VCaP (cell line): Measurements from ENCODE around the gene TMEM87A.

Experiments used
- H3K27ac ChIP-seq: fragments of 450-650 bp; 2 replicates; pipeline ENCODE4 v1.5.1; 2017
- TF ChIP-seq, protein P1 (sequence below): fragments of 450-650 bp; conservative IDR thresholded peaks from 2 replicates; pipeline ENCODE4 v1.5.1; 2017; ENCODE audit warnings: mild to moderate bottlenecking, moderate library complexity

Gene TMEM87A

DNA sequence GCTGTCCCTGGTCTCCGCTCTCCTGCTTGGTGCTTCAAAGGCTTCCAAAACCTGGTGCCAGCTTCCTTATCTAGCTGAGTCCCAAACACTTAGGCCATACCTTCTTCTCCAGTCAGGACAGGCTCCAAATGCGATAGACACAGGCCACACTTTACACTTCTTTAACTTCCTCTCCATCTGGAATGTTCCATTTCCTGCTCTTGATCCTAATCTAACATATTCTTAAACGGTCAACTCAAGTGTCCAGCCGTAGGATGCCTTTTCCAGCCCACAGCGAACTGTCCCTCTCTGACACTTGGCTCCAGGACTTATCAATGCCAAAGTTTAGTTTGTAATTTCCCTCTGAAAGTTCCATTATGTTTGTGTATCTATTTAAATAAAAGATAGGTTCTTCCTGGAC is 97.6 kb downstream of the TMEM87A start:
- H3K27ac ChIP-seq, result peak overlapping the region; percentile 23; the same call in 1 of the 2 replicates

DNA sequence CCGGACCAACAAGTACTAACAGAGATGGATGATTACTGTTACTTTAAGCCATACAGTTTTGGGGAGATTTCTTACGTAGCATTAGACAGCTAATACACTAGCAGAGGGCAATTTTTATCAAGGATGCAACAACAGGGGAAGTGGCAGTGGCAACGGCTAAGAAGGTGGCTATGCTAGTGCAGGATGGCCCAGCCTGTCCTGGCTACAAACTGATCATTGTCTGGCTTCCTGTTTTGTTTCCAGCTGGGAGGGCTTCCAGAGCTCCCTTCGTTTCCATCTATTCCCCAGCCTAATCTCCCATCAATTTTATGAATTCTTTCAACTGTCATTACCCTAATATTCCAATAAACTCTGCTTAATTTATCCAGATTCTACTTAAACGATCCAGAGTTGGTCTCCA is 100.8 kb downstream of the TMEM87A start:
- no peak overlapping the region for H3K27ac ChIP-seq
- TF ChIP-seq, protein P1, sequence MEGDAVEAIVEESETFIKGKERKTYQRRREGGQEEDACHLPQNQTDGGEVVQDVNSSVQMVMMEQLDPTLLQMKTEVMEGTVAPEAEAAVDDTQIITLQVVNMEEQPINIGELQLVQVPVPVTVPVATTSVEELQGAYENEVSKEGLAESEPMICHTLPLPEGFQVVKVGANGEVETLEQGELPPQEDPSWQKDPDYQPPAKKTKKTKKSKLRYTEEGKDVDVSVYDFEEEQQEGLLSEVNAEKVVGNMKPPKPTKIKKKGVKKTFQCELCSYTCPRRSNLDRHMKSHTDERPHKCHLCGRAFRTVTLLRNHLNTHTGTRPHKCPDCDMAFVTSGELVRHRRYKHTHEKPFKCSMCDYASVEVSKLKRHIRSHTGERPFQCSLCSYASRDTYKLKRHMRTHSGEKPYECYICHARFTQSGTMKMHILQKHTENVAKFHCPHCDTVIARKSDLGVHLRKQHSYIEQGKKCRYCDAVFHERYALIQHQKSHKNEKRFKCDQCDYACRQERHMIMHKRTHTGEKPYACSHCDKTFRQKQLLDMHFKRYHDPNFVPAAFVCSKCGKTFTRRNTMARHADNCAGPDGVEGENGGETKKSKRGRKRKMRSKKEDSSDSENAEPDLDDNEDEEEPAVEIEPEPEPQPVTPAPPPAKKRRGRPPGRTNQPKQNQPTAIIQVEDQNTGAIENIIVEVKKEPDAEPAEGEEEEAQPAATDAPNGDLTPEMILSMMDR, result no peak

More for the DNA sequence above, 97.6 kb downstream of the TMEM87A start:
- TF ChIP-seq, protein P1, result no peak

DNA sequence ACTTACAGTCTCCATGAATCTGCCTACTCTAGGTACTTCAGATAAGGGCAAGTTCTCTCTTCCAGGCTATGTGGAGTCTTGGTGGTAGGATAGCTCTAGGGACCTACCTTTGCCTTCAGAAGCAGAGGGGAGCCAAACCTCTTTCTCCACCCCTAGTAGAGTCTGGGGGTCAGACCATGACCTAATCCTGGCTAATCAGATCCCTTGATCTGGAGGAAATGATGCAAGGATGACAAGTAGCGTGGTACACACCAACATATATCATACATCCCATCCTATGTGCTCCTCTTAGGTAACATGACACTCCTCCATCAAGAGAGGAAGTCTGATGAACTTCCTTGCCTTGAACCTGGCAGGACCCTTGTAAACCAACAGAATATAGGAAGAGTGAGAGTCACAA is 101.4 kb downstream of the TMEM87A start:
- TF ChIP-seq, protein P1, result no peak
- H3K27ac ChIP-seq, result no peak overlapping the region

DNA sequence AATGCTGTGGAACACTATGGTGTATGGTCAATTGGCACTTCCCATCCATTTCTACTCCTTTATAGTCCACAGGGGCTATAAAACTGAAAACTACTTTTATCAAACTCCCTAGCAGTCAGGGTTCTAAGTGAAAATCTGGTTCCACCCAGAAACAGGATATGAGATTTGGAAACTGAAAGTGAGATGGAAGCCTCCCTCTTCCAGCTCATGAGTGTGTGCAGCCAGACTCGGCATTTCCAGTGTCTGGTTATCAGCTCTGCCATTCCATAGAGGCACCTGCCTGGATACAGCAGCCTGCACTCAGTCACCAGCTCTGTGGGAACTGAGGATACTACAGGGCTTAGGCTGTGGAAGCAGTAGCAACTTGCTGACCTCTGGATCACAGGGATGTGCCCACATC is 102.1 kb downstream of the TMEM87A start:
- H3K27ac ChIP-seq, result no peak overlapping the region
- TF ChIP-seq, protein P1, result no peak

DNA sequence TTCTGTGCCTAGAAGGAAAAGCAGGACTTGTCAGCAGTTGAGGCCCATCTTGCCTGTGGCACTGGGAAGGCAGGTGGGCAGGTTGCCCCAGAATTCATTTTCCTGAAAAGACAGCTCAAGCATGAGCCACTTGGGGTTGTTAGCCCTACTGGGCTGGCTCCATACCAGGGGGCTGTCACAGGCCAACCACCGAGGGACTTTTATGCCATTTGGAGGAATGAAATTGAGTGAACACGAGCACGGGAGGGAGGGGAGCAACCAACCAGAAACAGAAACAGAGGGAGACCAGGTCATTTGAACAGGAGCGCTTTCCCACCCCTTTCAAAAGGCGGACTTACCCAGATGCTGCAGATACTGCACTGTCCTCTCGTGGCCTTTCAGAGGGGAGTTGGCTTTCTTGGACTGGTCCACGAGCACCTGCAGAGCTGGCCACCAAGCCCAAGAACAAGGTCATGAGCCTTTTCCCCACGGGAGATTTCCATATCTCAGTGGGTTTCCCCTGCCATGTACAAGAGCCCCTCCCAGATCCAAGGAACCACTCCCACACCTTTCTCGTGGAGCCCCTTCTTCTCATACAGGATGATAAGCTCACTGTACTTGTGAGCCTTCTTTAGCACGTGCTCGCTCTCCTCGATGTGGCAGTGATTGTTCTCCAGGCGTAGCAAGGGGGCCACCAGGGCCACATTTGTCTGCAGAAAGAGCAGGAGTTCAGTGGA is 106.8 kb downstream of the TMEM87A start:
- TF ChIP-seq, protein P1, result no peak

DNA sequence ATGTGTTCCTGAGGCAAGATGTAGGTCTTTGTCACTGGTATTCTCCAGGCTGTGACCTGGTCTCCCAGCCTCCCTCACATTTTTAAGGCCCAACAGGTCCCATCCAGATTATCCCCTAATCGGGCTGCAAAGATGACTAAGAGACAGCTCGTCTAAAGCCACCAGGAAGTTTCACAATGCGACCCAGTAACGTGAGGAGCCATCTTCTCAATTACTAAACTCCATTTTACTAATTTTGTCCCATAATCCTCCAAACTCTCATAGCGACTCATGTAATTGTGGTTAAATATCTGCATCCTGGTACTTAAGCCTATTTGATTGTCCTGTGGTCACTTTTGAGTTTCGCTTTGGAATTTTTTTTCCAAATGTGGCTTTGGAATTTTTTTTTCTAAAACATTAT is 108.1 kb downstream of the TMEM87A start:
- no peak overlapping the region for H3K27ac ChIP-seq
- TF ChIP-seq, protein P1, result no peak

More for the DNA sequence above, 106.8 kb downstream of the TMEM87A start:
- no peak overlapping the region for H3K27ac ChIP-seq

DNA sequence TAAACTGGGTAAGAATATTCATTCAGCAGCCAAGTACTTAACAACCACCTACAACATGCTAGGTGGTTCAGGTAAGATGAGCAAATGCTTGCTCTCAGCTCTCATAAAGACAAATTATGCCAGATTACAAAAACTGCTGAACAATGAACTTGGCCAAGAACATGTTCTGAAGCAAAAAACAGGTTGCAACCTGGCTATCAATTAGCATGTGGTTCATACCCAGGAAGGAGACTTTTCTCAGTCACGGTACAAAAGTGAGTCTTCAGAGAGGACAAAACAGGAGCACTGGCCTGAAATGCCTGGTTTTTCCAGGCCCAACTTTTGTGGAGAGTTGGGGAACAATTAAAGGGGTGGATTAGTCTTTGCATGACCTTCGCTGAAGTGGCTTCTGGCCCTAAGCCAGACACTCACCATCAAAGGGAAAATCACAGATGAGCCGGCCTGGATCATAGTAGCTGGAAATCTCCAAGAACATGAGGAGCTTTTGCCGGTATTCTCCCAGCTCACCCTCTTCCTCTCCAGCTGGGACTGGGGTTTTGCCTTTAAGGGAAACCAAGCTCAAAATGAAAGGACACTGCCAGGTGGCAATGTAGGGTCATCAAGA is 109.2 kb downstream of the TMEM87A start:
- TF ChIP-seq, protein P1, result no peak
- no peak overlapping the region for H3K27ac ChIP-seq
